KOPT-K1 (cell line): ENCODE results near the gene MEDAG.

ENCODE experiments used
- H3K27ac ChIP-seq: fragments of 200-600 bp; sonication (generic); 2 replicates; pipeline ENCODE4 v1.5.1; 2016; ENCODE audit warnings: antibody characterized with exemption, mild to moderate bottlenecking, low read depth, low read length; ENCODE audit not compliant: poor library complexity, severe bottlenecking
- H3K36me3 ChIP-seq: fragments of 200-600 bp; sonication (generic); 2 replicates; pipeline ENCODE4 v1.5.1; 2017; ENCODE audit warnings: antibody characterized with exemption, mild to moderate bottlenecking, low read length, moderate library complexity; ENCODE audit not compliant: insufficient read depth
- H3K9me3 ChIP-seq: fragments of 200-600 bp; sonication (generic); 2 replicates; pipeline ENCODE4 v1.5.1; 2017; ENCODE audit warnings: antibody characterized with exemption, low read length, mild to moderate bottlenecking; ENCODE audit not compliant: insufficient read depth, poor library complexity, severe bottlenecking

The MEDAG gene

DNA sequence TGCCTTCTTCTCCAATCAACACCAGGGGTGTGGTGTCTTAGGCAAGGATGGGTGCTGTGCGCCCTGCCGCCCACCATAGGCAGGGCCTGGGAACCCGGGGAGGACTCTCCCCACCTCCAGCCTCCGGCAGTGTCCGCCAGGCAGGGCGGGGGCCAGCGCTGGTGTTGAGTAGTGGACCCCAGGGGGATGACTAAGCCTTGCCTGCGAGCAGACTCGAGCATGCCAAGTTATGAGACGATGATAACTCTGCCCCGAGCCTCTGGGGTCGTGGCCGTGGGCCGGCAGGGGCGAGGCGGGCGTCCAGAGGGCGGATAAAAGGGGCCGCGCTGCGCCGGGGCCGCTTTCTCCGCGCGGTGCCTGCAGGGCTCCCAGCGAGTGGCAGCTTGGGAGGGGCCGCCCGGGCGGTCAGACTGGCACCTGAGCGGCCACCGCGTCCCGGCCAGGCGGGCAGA, at the start of gene MEDAG:
Gene MEDAG (plus strand): TSS at position 340 of the 452 bp plus-strand sequence. CDS start 245 bp downstream, outside the sequence.
- Histone ChIP-seq H3K27ac (peak within 1 kb of the TSS; percentile 19), H3K9me3 (no peaks in the 10 kb centered on the region), H3K36me3 (no peaks in the 10 kb centered on the region)

DNA sequence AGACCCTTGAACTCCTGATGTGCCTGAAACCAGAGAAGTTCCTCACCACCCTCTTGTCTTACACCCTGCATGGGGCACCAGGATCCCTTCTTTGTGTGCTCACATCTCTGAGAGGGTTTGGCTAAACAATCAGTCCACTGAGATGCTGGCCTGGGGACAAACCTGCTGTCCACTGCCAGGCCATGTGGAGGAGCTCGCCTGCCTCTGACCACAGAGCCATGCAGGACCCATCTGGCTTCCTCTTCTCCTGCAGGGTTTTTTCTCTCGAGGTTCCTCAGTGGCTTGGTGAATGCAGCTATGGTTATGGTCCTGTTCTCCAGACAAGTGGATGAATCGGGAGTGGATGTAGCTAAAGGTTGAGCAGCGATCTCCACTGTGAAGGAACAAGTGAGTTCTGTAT, 49.1 kb upstream of the MEDAG start:
- H3K27ac ChIP-seq, result no peak overlapping the region
- no peaks in the 10 kb centered on the region for H3K36me3 ChIP-seq

DNA sequence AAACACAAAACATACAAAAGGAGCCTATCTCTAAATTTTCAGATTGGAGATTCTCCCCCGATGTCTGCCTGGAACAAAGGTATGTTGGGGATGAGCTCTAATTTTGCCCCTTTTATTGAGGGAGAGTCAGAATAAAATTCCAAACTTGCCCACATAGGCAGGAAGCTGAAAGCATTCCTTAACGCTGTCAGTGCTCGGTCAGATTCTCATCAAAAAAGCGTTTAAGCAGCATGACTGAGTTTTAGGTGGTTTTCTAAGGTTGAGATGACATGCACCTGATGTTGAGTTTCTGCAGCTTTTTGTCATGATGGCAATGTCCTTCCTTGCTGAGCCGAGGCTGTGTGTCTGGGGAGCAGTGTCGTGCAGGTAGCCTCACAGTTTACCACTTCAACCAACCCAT, 48.4 kb upstream of the MEDAG start:
- no peaks in the 10 kb centered on the region for H3K9me3 ChIP-seq
- no peak overlapping the region for H3K27ac ChIP-seq
- H3K36me3 ChIP-seq, result no peaks in the 10 kb centered on the region

More for the DNA sequence above, 49.1 kb upstream of the MEDAG start:
- H3K9me3 ChIP-seq, result no peaks in the 10 kb centered on the region

DNA sequence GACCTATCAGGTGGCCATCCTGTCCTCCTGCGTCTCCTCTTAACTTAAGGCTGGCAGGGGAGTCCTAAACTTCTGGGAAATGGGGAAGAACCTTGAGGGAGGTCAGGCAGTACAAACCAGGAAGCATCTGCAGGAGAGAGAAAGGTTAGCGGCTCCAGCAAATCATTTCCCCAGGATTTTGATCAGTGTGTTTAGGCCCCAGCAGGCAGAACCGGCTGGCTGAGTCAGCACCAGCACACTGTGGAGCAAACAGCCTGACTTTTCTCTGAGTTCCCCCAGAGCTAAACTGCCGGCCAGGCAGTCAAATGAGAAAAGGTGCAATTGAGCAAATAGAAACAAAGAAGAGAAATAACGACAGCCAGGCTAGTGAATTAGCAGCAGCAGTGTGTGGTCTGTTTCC, 46.7 kb upstream of the MEDAG start:
- no peak overlapping the region for H3K27ac ChIP-seq
- H3K36me3 ChIP-seq, result no peaks in the 10 kb centered on the region
- H3K9me3 ChIP-seq, result no peaks in the 10 kb centered on the region

DNA sequence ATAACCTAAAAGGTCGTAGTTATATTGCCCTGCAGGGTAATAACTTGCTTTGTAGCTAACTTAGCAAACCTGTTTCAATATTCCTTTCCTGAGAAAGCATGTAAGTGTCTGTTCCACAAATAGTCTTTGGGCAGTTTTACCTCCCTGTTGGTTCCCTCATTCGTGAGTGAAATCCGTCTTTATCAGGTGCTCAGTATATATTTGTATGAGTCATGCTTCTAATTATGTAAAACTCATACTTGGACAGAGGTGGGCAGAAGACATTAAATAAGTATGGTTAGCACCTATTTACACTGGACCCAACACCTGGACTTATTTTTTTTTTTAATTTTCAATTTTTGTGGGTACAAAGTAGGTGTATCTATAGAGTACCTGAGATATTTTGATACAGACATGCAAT, 44.9 kb upstream of the MEDAG start:
- H3K27ac ChIP-seq, result no peak overlapping the region

DNA sequence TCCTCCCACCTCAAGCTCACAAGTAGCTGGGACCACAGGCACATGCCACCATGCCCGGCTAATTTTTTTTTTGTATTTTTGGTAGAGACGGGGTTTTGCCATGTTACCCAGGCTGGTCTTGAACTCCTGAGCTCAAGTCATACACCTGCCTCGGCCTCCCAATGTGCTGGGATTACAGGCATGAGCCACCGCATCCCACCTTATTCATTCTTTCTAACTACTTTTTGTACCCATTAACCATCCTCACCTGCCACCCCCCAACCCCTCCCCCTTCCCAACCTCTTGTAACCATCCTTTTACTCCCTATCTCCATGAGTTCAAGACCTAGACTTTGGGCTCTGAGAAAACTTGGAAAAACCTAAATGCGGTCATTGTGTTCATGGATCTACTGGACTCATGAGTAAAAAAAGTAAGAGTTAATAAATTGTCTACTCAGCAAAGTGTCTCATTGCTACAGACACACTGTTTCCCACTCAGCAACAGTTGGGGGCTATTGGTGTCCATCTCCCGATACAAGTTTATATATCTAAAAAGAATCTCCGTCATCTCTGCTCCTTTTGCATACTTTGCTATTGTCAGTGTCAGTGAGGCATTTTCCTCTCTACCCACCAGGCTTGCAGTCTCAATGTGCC, 44.1 kb upstream of the MEDAG start:
- H3K9me3 ChIP-seq, result no peaks in the 10 kb centered on the region
- no peaks in the 10 kb centered on the region for H3K36me3 ChIP-seq
- H3K27ac ChIP-seq, result no peak overlapping the region

More for the DNA sequence above, 44.9 kb upstream of the MEDAG start:
- Histone ChIP-seq H3K36me3 (no peaks in the 10 kb centered on the region), H3K9me3 (no peaks in the 10 kb centered on the region)

DNA sequence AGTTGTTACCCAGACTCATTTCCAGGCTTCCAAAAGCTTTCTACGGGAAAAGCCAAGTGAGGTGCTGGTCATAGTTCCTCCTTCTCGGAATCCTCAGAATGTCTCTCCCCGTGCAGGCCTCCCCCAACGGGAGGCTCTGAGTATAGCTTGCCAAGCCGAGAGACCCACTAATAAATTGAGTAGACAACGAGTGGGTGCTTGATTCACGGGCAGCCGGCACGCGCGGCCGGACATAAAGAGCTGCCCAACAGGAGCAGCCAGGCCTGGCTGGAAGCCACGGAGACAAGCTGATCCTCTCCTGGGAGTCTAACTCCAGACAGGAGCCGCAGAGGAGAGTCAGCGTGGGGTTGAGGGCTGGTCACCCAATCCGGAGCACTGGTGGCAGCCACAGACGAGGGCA, 43.4 kb upstream of the MEDAG start:
- H3K27ac ChIP-seq, result no peak overlapping the region
- no peaks in the 10 kb centered on the region for H3K9me3 ChIP-seq
- H3K36me3 ChIP-seq, result no peaks in the 10 kb centered on the region

DNA sequence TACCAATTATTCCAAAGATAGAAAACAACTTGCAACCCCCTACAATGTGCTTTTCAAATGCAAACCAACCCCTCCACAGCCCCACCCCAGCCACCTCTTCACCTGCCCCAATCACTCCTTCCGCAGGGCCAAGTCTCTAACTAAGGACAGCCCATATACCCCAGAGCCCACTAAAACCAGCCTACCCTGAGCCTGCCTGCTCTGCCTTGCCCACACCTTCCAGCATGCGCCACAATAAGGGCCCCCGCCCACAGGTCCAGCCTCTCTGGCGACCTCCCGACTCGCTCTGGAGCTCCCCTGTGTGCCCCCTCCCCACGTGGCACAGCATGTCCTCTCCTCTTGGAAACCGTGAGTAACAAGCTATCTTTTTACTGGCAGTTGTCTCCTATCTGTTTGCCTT, 42.8 kb upstream of the MEDAG start:
- Histone ChIP-seq H3K36me3 (no peaks in the 10 kb centered on the region), H3K9me3 (no peaks in the 10 kb centered on the region), H3K27ac (no peak overlapping the region)

DNA sequence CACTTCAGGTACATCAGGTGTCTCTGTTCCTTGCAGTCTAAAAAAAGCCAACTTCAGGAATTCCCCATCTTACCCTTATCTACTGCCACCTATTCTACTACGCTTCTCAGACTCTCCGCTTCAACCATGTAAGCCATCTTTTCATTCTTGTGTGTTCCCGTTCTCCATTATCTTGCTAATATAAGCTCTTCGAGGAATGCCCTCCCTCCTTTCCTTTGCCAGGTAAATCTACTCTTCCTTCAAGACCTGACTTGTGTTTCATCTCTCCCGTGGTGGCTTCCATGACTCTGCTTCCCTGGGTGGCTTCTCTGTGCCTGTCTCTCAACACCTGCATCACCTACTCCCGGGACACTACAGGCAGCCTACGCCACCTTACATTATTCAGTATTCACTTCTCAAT, 42.3 kb upstream of the MEDAG start:
- Histone ChIP-seq H3K36me3 (no peaks in the 10 kb centered on the region), H3K9me3 (no peaks in the 10 kb centered on the region), H3K27ac (no peak overlapping the region)

DNA sequence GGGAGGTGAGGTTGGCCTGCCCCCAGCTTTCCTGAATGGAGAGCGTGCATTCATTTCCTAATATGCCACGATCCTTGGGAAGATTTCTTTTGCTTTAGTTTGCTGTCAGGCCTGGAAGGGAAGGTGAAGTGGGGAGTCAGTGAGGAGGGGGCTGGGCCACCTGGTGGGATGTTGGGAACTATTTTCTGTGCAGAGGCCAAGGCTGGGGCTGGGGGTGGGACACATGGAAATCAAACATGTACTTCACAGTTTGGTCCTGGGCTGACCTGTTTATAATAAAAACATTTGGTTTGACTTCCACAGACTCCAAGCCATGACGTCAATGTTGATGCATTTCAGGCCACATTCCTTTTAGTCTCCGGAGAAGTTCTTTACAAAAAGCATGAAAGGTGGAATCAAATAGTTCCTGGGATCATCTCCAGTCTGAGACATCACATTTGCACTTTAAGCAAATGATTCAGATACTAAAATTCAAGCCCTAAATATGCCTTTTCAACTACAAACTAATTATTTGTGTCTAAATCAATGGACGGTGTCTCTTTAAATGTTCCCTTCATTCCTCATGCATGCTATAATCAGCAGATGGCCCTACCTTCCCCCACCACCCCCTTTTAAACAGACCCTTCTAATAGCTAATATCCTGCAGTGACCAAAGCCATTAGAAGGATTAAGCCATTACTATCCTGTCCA, 41.5 kb upstream of the MEDAG start:
- Histone ChIP-seq H3K36me3 (no peaks in the 10 kb centered on the region), H3K27ac (no peak overlapping the region), H3K9me3 (no peaks in the 10 kb centered on the region)

DNA sequence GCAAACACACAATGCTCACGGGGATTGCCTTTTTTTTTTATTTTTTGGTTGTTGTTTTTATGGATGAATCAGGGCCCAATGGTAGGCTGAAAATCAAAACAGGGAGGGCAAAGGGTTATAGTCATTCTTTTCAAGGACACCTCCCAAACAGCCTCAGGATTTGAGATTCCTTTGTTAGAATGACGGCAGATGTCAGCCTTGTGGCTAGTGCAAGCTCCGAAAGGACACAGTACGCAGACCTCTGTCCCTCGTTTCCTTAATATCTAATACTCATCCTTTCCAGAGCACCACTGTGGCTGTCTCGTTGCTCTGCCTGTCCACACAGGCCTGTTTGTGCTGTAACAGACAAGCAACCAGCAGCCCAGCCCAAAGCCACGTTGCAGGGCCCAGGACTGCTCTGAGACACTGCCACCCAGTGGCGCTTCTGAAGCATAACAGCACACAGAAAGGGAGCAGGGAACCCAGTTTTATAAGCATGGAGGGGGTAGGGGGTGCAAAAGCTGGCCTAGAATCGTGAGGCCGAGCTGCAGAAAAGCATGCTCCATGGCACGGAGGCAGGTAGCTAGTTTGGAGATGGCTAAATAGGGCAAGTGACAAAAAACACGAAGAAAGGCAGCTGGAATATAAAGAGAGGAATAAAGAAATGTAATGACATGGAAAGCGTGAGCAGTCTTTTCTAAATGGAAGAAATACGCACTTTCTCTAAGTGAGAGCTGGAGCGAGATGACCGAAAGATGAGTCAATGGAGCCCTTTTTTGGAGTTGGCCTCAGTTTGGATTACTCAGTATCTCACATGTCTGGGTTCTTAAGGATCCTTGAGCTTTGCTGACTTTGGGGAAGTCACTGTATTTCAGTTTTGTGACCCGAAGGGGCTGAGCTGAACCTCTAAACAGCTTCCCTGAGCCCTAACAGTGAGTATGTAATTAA, 40.7 kb upstream of the MEDAG start:
- H3K27ac ChIP-seq, result no peak overlapping the region
- H3K9me3 ChIP-seq, result no peaks in the 10 kb centered on the region
- H3K36me3 ChIP-seq, result no peaks in the 10 kb centered on the region

DNA sequence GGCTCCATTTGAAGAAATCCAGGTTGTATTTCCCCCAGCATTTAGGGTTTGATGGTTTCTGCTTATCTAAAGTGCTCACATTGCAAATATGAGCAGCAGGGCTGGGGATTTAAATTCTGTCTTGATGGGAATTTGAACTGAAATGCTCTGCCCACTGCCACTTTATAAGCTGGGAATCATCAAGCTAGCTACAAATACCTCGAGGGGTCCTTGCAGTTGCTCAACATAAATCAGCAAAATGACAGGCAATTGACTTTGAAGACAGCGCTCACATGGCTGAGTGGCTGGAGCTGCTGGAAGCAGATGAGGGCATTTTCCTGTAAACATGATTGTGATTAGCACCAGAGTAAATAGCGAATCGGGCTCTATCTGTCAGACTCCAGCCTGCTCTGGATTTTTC, 39.4 kb upstream of the MEDAG start:
- Histone ChIP-seq H3K27ac (no peak overlapping the region), H3K36me3 (no peaks in the 10 kb centered on the region), H3K9me3 (no peaks in the 10 kb centered on the region)

DNA sequence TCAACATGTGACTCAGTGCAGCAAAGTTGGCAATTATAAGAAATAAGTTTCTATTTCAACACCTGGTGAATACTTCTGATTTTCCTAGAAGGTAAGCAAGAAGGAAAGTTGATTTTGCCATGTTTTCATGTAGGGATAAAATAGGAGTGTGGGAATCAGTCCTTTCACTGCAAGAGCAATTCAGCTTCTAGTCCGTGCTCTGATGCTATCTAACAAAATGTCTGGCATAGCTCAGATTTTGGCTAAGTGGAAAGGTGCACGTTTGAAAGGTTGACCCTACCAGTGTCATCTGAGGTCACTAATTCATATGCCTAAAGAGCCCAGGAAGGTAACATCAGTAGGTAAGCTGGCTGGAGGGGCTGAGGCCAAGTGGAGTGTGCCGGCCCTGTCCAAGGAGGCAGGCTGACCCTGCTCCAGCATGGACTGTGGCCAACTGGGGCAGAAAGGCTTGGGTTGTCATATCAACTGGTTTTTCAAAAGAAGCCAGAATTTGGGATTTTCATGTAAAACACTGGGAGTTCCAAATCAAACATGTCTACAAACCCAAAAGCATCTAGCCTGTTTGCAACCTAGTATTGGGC, 38.9 kb upstream of the MEDAG start:
- H3K36me3 ChIP-seq, result no peaks in the 10 kb centered on the region
- H3K9me3 ChIP-seq, result no peaks in the 10 kb centered on the region
- no peak overlapping the region for H3K27ac ChIP-seq

DNA sequence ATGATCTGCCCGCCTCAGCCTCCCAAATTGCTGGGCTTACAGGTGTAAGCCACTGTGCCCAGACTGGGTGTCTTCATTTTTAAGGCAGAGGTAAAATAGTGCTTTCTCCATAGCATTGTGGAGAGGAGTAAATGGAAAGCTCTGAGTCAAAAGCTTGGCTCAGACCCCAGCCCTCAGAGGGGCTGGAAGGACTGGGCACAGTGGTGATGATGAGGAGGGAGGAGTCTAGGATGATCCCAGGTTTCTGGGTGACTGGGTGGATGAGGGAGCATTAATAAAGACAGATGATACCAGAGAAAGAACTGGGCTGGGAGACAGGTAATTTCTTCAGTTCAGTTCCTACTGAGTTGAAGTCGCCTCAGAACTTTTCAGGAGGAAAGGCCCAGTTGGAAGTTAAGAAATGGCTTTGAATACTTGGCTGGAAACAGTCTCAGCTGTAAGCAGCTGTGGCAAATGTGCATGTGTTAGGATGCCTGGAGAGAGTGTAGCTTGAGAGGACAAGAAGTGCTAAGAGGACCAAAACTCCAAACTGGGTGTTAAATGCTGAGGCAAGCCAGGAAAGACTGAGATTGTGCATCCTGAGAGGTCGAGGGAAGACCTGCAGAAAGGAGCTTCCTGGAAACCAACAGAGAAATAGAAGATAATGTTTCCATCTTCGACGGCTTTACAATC, 37.1 kb upstream of the MEDAG start:
- Histone ChIP-seq H3K27ac (no peak overlapping the region), H3K9me3 (no peaks in the 10 kb centered on the region), H3K36me3 (no peaks in the 10 kb centered on the region)
